Muscle layer of colon (tissue), 2 donors: Measurements from ENCODE around the gene TTLL1.

Source experiments
- H3K27ac ChIP-seq: one replicate; pipeline ENCODE4 v1.7.0; 2013; ENCODE audit warnings: low read depth, mild to moderate bottlenecking, low read length, moderate library complexity
- H3K27me3 ChIP-seq, 2 donors: one replicate each; pipeline ENCODE4 v1.7.0; 2013; ENCODE audit warnings: low read length in 2 of 2, mild to moderate bottlenecking in 2 of 2; ENCODE audit not compliant: insufficient read depth in 2 of 2, control insufficient read depth in 1 of 2
- H3K36me3 ChIP-seq: one replicate; pipeline ENCODE4 v1.7.0; 2013; ENCODE audit warnings: mild to moderate bottlenecking, low read length; ENCODE audit not compliant: insufficient read depth
- H3K4me1 ChIP-seq: one replicate; pipeline ENCODE4 v1.7.0; 2013; ENCODE audit warnings: mild to moderate bottlenecking, low read length; ENCODE audit not compliant: insufficient read depth
- H3K4me3 ChIP-seq, 2 donors: one replicate each; pipeline ENCODE4 v1.7.0; 2013; ENCODE audit warnings: low read length in 2 of 2, low read depth in 1 of 2, mild to moderate bottlenecking in 1 of 2, moderate library complexity in 1 of 2
- H3K9ac ChIP-seq: one replicate; pipeline ENCODE4 v1.7.0; 2013; ENCODE audit warnings: low read length
- H3K9me3 ChIP-seq: one replicate; pipeline ENCODE4 v1.7.0; 2013; ENCODE audit warnings: mild to moderate bottlenecking, low read length
- donor health status: abdominal sarcoma.
- donor health status: Adenocarcinoma of cecum.

Gene TTLL1

DNA sequence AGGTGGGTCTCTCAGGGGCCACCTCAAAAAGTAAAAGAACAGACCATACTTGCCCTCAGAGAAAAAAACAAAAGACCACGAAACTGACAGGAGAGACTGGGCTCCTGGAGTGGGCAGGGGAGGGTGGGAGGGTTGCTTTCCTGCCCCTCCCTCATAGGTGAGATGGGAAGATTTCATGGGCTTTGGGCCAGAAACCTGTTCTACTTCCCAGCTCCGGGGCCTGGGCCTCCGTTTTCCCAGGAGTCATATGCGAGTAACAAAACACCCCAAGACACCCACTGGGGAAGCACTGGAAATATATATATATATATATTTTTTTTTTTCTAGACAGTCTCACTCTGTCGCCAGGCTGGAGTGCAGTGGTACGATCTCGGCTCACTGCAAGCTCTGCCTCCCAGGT is 31.6 kb downstream of the TTLL1 start:
- Histone ChIP-seq H3K9ac (no peak overlapping the region), H3K36me3 (peaks cover 10% of the 10 kb centered on the region), H3K27me3 (no peaks in the 10 kb centered on the region), H3K4me1 (no peaks in the 10 kb centered on the region), H3K4me3 (no peak overlapping the region), H3K27ac (no peak overlapping the region), H3K9me3 (no peaks in the 10 kb centered on the region)

DNA sequence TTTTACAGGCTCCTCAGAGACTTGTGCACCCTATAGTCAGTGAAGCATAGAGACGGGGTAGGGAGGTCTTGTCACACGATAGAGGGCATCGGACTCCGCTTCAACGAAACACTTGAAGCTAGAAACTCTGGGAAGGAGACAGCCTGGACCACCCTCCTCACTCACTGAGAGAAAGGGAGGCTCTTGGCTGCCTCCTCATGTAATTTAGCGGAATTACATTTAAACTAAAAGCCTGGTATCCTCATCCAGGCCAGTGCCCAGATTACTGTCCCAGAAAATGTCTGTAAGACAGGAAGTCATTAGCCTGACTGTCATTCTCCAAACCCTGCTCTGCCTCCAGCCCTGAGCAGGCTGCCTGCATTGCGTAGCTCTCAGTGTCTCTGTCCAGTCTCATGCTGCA is 36.0 kb downstream of the TTLL1 start:
- Histone ChIP-seq H3K4me1 (no peaks in the 10 kb centered on the region), H3K27me3 (no peaks in the 10 kb centered on the region), H3K27ac (no peak overlapping the region), H3K9ac (no peak overlapping the region), H3K36me3 (no peaks in the 10 kb centered on the region), H3K4me3 (no peak overlapping the region), H3K9me3 (no peaks in the 10 kb centered on the region)

DNA sequence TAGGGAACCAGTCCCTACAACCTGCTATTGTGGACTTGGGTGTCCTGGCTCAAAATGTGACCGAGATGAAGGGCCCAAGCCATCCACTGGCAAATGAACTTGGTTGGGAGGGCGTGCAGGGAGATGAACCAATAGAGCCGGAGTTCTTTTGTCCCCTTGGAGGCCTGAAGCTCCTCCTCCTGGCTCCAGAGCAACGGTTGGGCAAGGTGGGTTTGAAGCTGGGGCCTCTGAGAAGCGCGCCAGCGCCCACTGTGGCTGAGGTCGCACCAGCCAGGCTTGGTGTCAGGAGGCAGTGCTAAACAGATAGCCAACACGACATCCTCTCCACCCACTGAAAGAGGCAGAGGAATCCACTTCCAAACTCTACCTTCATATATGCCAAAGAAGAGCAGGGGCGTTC is 38.2 kb downstream of the TTLL1 start:
- H3K4me1 ChIP-seq, result no peaks in the 10 kb centered on the region
- no peak overlapping the region for H3K4me3 ChIP-seq
- H3K27ac ChIP-seq, result no peak overlapping the region
- no peak overlapping the region for H3K9ac ChIP-seq
- H3K36me3 ChIP-seq, result no peaks in the 10 kb centered on the region
- no peaks in the 10 kb centered on the region for H3K9me3 ChIP-seq
- H3K27me3 ChIP-seq, result no peaks in the 10 kb centered on the region

DNA sequence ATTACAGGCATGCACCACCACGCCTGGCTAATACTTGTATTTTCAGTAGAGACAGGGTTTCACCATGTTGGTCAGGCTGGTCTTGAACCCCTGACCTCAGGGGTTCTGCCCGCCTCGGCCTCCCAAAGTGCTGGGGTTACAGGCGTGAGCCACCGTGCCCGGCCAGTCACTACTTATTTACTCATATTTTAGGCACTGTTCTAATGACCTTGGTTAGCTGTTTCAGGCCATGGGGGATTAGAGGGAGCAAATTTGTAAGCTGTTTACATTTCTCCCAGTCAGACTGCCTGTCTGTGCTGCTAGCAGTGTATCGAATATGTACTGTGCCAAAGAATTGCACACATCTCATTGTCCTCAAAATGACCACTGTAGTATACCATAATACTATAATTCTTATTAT is 41.6 kb downstream of the TTLL1 start:
- H3K9me3 ChIP-seq, result no peaks in the 10 kb centered on the region
- no peak overlapping the region for H3K27ac ChIP-seq
- H3K36me3 ChIP-seq, result no peaks in the 10 kb centered on the region
- no peaks in the 10 kb centered on the region for H3K4me1 ChIP-seq
- H3K9ac ChIP-seq, result no peak overlapping the region
- H3K4me3 ChIP-seq, result no peak overlapping the region
- no peaks in the 10 kb centered on the region for H3K27me3 ChIP-seq

DNA sequence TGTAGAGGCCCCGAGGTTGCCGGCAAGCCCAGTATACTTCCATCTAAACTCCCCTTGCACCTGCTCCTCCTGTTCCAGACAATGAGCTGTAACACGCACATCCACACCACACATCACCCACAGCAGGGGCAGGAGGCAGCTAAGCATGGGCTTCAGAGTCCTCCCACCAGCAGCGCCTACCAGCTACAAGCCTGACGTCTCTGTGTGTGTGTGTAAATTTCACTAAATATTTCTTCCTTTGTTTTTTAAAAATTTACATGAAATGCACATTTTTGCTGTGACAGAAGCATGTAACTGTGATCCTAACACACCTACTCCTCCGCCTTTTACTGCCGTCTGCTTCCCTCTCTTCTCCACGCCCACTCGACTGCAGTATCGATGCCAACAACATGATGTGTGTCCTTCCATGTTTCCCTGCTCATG is 44.9 kb downstream of the TTLL1 start:
- Histone ChIP-seq H3K27ac (no peak overlapping the region), H3K36me3 (no peaks in the 10 kb centered on the region), H3K4me1 (no peaks in the 10 kb centered on the region)

DNA sequence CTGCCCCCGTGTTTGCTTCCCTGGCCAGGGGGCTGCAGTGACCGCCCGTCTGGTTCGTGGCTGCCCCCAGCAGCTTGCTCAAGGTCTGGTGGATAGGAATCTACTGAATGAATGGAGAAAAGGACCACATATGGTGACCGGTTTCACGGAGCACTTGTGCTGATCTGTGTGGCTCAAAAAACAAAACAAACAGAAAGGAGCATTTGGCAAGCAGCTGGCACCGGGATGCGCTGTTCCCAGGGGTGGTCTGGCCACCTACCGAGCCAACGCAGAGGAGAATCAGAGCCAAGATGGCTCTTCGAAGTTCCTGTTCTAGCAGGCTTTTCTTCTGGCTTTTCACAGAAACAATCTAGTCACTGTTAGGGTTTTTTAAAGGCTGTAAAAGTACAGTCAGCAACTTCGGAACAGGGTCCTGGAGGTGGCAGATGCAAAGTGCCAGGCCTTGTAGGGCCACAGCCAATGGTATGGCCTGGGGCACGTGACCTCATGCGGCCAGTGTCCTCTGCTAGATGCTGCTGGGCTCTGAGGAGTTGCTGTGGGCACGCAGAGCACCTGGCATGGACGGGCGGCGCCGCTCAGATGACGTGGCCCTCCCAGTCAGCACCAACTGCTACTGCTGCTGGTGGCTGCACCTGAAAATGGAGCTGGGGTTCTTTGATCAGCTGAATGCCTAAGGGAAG is 47.0 kb downstream of the TTLL1 start:
- H3K27me3 ChIP-seq, result no peaks in the 10 kb centered on the region
- H3K9me3 ChIP-seq, result no peaks in the 10 kb centered on the region
- no peaks in the 10 kb centered on the region for H3K4me1 ChIP-seq
- no peak overlapping the region for H3K27ac ChIP-seq
- H3K36me3 ChIP-seq, result no peaks in the 10 kb centered on the region
- H3K4me3 ChIP-seq, result no peak overlapping the region
- H3K9ac ChIP-seq, result no peak overlapping the region

More for the DNA sequence above, 44.9 kb downstream of the TTLL1 start:
- Histone ChIP-seq H3K9me3 (no peaks in the 10 kb centered on the region), H3K27me3 (no peaks in the 10 kb centered on the region), H3K4me3 (no peak overlapping the region), H3K9ac (no peak overlapping the region)

DNA sequence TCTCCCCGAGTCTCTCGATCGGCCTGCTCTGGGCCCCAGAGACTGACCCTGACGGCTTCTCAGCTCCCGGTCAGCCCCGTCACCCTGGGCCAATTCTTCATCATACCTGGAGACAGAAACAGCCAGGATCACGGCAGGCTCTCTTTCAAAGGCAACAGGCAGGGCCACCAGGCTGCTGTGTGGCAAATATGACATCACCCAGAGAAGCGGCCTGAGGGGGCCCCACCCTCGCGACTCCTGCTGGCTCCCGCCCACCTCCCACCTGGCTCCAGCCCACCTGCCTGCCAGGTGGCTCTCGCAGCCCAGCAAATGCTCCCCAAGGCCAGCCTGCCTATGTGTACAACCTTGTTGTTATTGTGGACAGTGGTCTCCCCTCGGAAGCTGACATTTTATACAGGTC is 49.4 kb downstream of the TTLL1 start:
- Histone ChIP-seq H3K9ac (no peak overlapping the region), H3K36me3 (no peaks in the 10 kb centered on the region), H3K9me3 (no peaks in the 10 kb centered on the region), H3K27ac (no peak overlapping the region), H3K27me3 (no peaks in the 10 kb centered on the region), H3K4me3 (no peak overlapping the region), H3K4me1 (no peaks in the 10 kb centered on the region)

DNA sequence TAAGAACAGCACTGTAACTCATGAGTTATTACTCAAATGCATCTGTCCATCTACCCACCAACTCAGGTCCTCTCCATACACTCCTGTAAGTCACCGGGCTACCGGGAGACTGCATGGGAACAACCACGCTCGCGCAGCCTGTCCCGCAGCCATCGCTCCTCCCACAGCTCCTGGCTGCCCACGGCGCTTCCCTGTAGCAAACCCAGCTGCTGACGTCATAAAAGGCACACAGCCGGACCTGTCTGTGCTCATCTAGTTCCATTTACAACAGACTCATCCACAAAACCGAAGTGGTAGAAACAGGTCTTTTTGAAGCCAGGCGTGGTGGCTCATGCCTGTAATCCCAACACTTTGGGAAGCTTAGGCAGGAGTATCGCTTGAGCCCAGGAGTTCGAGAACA is 50.9 kb downstream of the TTLL1 start:
- Histone ChIP-seq H3K4me1 (no peaks in the 10 kb centered on the region), H3K27ac (no peak overlapping the region)

DNA sequence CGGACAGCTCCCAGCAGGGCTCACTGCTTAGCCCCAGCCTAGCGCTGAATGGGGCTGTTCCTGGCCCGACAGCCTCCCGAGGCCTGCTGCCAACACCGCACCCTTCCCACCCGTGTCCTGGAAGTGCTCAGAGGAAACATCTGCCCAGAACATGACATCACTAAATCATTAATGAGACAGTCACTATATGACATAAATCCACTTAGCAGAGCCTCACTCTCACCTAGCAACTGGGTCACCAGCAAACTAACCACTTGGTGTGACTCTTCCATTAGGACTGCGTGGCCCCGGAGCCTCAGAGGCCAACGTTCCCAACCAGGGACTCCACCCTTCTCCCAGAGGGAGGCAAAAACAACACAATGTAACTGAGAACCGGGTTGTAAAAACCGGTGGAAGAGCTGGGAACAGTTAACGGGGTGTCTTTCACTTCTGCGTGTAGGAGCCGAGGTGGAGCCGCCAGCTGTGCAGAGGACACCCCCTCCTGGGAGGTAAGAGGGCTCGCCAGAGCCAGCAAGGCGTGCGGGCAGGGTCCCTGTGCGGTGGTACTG is 52.8 kb downstream of the TTLL1 start:
- no peak overlapping the region for H3K27ac ChIP-seq
- no peaks in the 10 kb centered on the region for H3K9me3 ChIP-seq
- no peaks in the 10 kb centered on the region for H3K27me3 ChIP-seq
- no peak overlapping the region for H3K4me3 ChIP-seq
- no peaks in the 10 kb centered on the region for H3K36me3 ChIP-seq
- no peaks in the 10 kb centered on the region for H3K4me1 ChIP-seq
- no peak overlapping the region for H3K9ac ChIP-seq

More for the DNA sequence above, 50.9 kb downstream of the TTLL1 start:
- H3K9ac ChIP-seq, result no peak overlapping the region
- no peaks in the 10 kb centered on the region for H3K27me3 ChIP-seq
- no peaks in the 10 kb centered on the region for H3K9me3 ChIP-seq
- H3K36me3 ChIP-seq, result no peaks in the 10 kb centered on the region
- H3K4me3 ChIP-seq, result no peak overlapping the region

DNA sequence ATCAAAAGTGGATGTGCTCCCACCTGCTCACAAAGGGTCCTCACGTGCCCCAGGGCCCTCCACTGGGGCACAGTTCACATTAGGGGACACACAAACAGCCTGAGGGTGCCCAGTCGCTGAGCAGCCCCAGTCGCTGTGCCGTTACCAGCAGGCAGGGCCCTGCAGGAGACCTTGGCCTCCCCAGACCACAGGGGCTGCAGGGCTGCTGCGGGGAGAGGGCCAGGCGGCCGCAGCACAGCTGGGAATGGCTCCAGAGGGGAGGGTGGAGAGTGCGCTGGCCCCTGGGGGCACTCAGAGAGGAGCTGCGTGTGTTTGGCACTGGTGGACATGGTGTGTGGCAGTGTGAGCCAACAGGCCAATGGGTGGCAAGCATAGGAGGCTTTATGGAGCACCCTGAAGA is 53.9 kb downstream of the TTLL1 start:
- Histone ChIP-seq H3K9ac (no peak overlapping the region), H3K4me3 (no peak overlapping the region), H3K27me3 (no peaks in the 10 kb centered on the region), H3K27ac (no peak overlapping the region), H3K36me3 (no peaks in the 10 kb centered on the region), H3K9me3 (no peaks in the 10 kb centered on the region), H3K4me1 (no peaks in the 10 kb centered on the region)

DNA sequence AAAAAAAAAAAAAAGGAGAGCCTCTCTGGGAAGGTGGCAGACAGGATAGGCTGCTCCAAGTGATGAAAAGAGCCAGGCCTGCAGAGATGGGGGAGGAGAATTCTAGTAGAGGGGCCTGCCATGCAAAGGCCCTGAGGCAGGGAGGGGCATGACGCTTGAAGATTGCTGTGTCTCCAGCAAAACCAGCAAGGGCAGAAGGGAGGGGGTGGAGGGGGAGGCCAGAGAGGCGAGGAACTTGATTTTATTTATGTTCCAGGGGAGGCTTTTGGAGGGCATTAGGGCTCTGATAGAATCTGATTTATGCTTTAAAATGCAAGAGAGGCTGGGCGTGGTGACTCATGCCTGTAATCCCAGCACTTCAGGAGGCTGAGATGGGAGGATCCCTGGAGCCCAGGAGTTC is 57.6 kb downstream of the TTLL1 start:
- Histone ChIP-seq H3K4me1 (no peaks in the 10 kb centered on the region), H3K36me3 (no peaks in the 10 kb centered on the region), H3K27me3 (no peaks in the 10 kb centered on the region), H3K9ac (no peak overlapping the region), H3K27ac (no peak overlapping the region), H3K4me3 (no peak overlapping the region), H3K9me3 (no peaks in the 10 kb centered on the region)

DNA sequence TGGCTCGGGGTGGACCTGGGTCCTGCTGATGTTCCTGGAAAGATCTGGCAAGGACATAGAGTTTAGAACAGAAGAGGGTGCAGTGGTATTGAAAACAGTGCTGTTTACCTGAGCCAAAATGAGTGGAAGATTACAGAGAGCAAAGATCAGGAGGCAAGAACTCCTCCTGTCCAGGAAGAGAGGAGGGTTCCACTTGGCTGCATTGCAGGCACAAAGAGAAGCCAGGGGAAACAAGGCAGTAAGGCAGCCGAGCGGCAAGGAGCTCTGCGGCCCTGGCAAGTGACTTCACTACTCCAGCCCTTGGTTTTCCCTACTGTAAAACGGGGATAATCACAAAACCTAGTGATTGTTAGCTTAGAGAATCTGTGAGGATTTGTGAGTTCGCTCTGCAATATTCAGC is 70.6 kb downstream of the TTLL1 start:
- no peak overlapping the region for H3K9ac ChIP-seq
- no peaks in the 10 kb centered on the region for H3K27me3 ChIP-seq
- H3K36me3 ChIP-seq, result no peaks in the 10 kb centered on the region
- H3K27ac ChIP-seq, result no peak overlapping the region
- no peaks in the 10 kb centered on the region for H3K9me3 ChIP-seq
- H3K4me1 ChIP-seq, result peaks cover 9% of the 10 kb centered on the region
- H3K4me3 ChIP-seq, result no peak overlapping the region
